Hepatocyte (in vitro differentiated cells): ENCODE measurements around the gene FADS1. TPM values are rescaled to one million over a fixed set of nuclear protein-coding genes. Genes with fewer than 3 reads are reported as not detected.
A peak's percentile ranks its signal among the peaks of the same experiment; 100 is the strongest.

Source experiments
- DNase-seq: peaks from one replicate; pipeline ENCODE4 v3.0.0-alpha.2; 2016; ENCODE audit warnings: low spot score
- H2AFZ ChIP-seq: fragments of 200-600 bp; sonication (generic); 2 replicates; pipeline ENCODE4 v1.6.0; 2016; ENCODE audit warnings: antibody characterized with exemption, mild to moderate bottlenecking
- H3K27ac ChIP-seq: fragments of 200-600 bp; sonication (generic); 2 replicates; pipeline ENCODE4 v1.5.1; 2016; ENCODE audit warnings: mild to moderate bottlenecking
- H3K27me3 ChIP-seq: fragments of 200-600 bp; sonication (generic); 2 replicates; pipeline ENCODE4 v1.6.1; 2016
- H3K36me3 ChIP-seq: fragments of 200-600 bp; sonication (generic); replicated peaks from 2 replicates; pipeline ENCODE4 v1.5.1; 2016; ENCODE audit warnings: low read depth; ENCODE audit not compliant: insufficient read depth
- H3K4me1 ChIP-seq: fragments of 200-600 bp; sonication (generic); 2 replicates; pipeline ENCODE4 v1.5.1; 2016; ENCODE audit warnings: mild to moderate bottlenecking, moderate library complexity; ENCODE audit not compliant: insufficient read depth
- H3K4me2 ChIP-seq: fragments of 200-600 bp; sonication (generic); 2 replicates; pipeline ENCODE4 v1.6.0; 2016
- H3K4me3 ChIP-seq: fragments of 200-600 bp; sonication (generic); 2 replicates; pipeline ENCODE4 v1.5.1; 2016; ENCODE audit warnings: mild to moderate bottlenecking
- H3K79me2 ChIP-seq: fragments of 200-600 bp; sonication (generic); 2 replicates; pipeline ENCODE4 v1.6.0; 2017; ENCODE audit warnings: mild to moderate bottlenecking
- H3K9me2 ChIP-seq: fragments of 200-600 bp; sonication (generic); replicated peaks from 2 replicates; pipeline ENCODE4 v1.6.0; 2017; ENCODE audit warnings: mild to moderate bottlenecking; ENCODE audit not compliant: insufficient read depth
- H3K9me3 ChIP-seq: fragments of 200-600 bp; sonication (generic); 2 replicates; pipeline ENCODE4 v1.5.1; 2016; ENCODE audit warnings: low read depth, mild to moderate bottlenecking
- H4K20me1 ChIP-seq: fragments of 200-600 bp; sonication (generic); 2 replicates; pipeline ENCODE4 v1.6.0; 2016; ENCODE audit warnings: mild to moderate bottlenecking; ENCODE audit not compliant: insufficient read depth, poor library complexity, severe bottlenecking
- EZH2 ChIP-seq: fragments of 200-600 bp; sonication (generic); IDR thresholded peaks from 2 replicates; pipeline ENCODE4 v1.6.1; 2016; ENCODE audit warnings: antibody characterized with exemption, mild to moderate bottlenecking, borderline replicate concordance
- EZH2phosphoT487 ChIP-seq: fragments of 200-600 bp; sonication (generic); IDR thresholded peaks from one replicate; pipeline ENCODE4 v1.6.1; 2018; ENCODE audit warnings: antibody characterized with exemption, mild to moderate bottlenecking, low read depth, moderate library complexity; ENCODE audit not compliant: unreplicated experiment, severe bottlenecking
- WGBS: methylation state at CpG from one replicate; pipeline ENCODE4 v1.1.6; 2016; ENCODE audit warnings: low lambda C conversion rate; ENCODE audit errors: missing lambda C conversion rate; 5-methylcytosine and 5-hydroxymethylcytosine counted together
- polyA plus RNA-seq: library from polyadenylated mRNA; unstranded; fragments of >200 nt; fragmentation: Nextera tagmentation; extraction: Ambion mirVana; gene quantifications from 2 replicates; pipeline ENCODE4 v1.2.1, GENCODE V29; 2016
- total RNA-seq: library from RNA; depleted of rRNA; stranded (reverse); fragments of >200 nt; gene quantifications from 2 replicates; pipeline ENCODE4 v1.2.3, GENCODE V29; 2014
- TF ChIP-seq, protein P1 (sequence below): fragments of 200-600 bp; sonication (generic); IDR thresholded peaks from 2 replicates; pipeline ENCODE4 v1.5.1; 2016; ENCODE audit warnings: antibody characterized with exemption, mild to moderate bottlenecking; ENCODE audit not compliant: poor library complexity

FADS1 gene
- total and polyA plus RNA-seq, 2 experiments from 2014 or later, result 151 to 230 TPM

GRCh38 chr11:61837411-61838005 lies 20.7 kb upstream of the FADS1 start:
- Histone ChIP-seq H3K4me2 (no peak overlapping the region), H2AFZ (no peak overlapping the region), H3K9me2 (no peaks in the 10 kb centered on the region), H3K79me2 (peaks cover 55% of the 10 kb centered on the region), H3K9me3 (no peaks in the 10 kb centered on the region), H3K27ac (no peak overlapping the region), H3K4me3 (no peak overlapping the region), H3K4me1 (peaks cover 13% of the 10 kb centered on the region), H3K27me3 (no peaks in the 10 kb centered on the region), H3K36me3 (no peaks in the 10 kb centered on the region), H4K20me1 (peaks cover 37% of the 10 kb centered on the region)
- 96% methylated on average over 15 of the region's 15 CpGs for WGBS
- TF ChIP-seq, protein P1, sequence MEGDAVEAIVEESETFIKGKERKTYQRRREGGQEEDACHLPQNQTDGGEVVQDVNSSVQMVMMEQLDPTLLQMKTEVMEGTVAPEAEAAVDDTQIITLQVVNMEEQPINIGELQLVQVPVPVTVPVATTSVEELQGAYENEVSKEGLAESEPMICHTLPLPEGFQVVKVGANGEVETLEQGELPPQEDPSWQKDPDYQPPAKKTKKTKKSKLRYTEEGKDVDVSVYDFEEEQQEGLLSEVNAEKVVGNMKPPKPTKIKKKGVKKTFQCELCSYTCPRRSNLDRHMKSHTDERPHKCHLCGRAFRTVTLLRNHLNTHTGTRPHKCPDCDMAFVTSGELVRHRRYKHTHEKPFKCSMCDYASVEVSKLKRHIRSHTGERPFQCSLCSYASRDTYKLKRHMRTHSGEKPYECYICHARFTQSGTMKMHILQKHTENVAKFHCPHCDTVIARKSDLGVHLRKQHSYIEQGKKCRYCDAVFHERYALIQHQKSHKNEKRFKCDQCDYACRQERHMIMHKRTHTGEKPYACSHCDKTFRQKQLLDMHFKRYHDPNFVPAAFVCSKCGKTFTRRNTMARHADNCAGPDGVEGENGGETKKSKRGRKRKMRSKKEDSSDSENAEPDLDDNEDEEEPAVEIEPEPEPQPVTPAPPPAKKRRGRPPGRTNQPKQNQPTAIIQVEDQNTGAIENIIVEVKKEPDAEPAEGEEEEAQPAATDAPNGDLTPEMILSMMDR, result no peak
- TF ChIP-seq EZH2phosphoT487 (no peak), EZH2 (no peak)
- no peak for DNase-seq

GRCh38 chr11:61836193-61836592 lies 19.4 kb upstream of the FADS1 start:
- no peaks in the 10 kb centered on the region for H3K9me2 ChIP-seq
- H3K36me3 ChIP-seq, result no peaks in the 10 kb centered on the region
- H3K79me2 ChIP-seq, result peaks cover 65% of the 10 kb centered on the region
- no peak for DNase-seq
- 94% methylated on average over 8 of the region's 8 CpGs for WGBS
- no peak overlapping the region for H3K4me2 ChIP-seq
- H3K9me3 ChIP-seq, result no peaks in the 10 kb centered on the region
- no peak overlapping the region for H3K4me3 ChIP-seq
- H3K27ac ChIP-seq, result no peak overlapping the region
- peaks cover 18% of the 10 kb centered on the region for H3K4me1 ChIP-seq
- H3K27me3 ChIP-seq, result no peaks in the 10 kb centered on the region
- H4K20me1 ChIP-seq, result peaks cover 43% of the 10 kb centered on the region
- H2AFZ ChIP-seq, result no peak overlapping the region
- no peak for TF ChIP-seq EZH2
- TF ChIP-seq, protein P1, result no peak
- no peak for TF ChIP-seq EZH2phosphoT487

- no peaks in the 10 kb centered on the region for H3K36me3 ChIP-seq
- 79% methylated on average over 12 of the region's 12 CpGs for WGBS
- H2AFZ ChIP-seq, result no peak overlapping the region
- H4K20me1 ChIP-seq, result peaks cover 58% of the 10 kb centered on the region
- no peak overlapping the region for H3K4me3 ChIP-seq
- H3K79me2 ChIP-seq, result peaks cover 79% of the 10 kb centered on the region
- DNase-seq, result peak; percentile 43
- no peaks in the 10 kb centered on the region for H3K9me2 ChIP-seq
- peak overlapping the region; percentile 85 for H3K27ac ChIP-seq
- no peak overlapping the region for H3K4me2 ChIP-seq
- H3K27me3 ChIP-seq, result no peaks in the 10 kb centered on the region
- H3K9me3 ChIP-seq, result no peaks in the 10 kb centered on the region
- no peak for TF ChIP-seq EZH2phosphoT487
- TF ChIP-seq EZH2, result no peak
- TF ChIP-seq, protein P1, result no peak
- peaks cover 32% of the 10 kb centered on the region for H3K4me1 ChIP-seq
Observed at GRCh38 chr11:61834278-61835048, 17.7 kb upstream of the FADS1 start.
